ENCODE measurements around the gene CHST15.
A peak's percentile ranks its signal among the peaks of the same experiment; 100 is the strongest.

The CHST15 gene

DNA sequence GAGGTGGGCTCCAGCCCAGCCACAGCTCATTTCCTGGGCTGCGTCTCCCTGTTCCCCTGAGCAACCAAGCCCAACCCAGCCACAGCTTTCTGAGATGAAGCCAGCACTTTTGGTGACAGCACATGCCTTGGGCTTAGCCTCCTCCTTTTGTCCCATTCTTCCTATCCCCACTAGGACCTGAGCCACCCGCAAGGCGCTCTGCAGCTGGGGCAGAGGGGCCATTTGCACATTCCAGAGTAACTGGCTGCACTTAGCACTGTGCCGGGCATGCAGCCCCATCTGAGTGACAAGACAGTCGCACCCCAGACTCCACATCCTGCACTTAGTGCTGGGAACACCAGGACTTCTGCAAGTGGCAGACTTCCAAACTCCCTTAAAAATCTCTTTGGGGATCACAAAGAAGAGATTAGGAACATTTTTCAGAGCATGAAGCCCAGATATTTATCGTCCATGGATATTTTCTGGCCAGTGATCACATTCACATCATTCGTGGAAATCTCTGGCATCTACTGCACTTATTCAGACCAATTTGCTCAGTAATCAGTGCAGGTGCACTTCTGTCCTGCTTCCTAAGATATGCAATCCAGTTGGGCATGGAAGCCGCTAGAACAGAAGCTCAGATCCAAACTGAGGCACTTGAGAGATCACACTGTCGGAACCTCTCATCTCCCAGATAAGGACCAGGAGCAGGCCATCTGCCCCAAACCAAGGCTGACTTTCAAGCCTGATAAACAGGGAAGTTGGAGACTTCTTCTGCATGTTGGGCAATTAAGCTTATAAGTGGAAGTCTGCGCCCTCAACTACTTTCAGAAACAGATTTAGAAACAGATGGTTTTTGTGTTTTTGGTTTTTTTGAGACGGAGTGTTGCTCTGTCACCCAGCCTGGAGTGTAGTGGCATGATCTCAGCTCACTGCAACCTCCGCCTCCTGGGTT, 26.4 kb downstream of the CHST15 start:
- peaks cover 73% of the 10 kb centered on the region for H3K4me1 Mint-ChIP-seq
- no peaks in the 10 kb centered on the region for H3K9me3 Mint-ChIP-seq
- H3K27me3 Mint-ChIP-seq (ENCODE audit: low read depth) = peaks cover 3% of the 10 kb centered on the region
- no peak for TF ChIP-seq CTCF (IDR thresholded peaks at IDR 0.05; ENCODE audit: unreplicated experiment in 3 of 3)
- H3K4me3 Mint-ChIP-seq = peak overlapping the region; percentile 22 to 37 (median 32)
- no peaks in the 10 kb centered on the region for H3K36me3 Mint-ChIP-seq (ENCODE audit: low read depth)
- peak overlapping the region; percentile 32 to 90 (median 81) for H3K27ac Mint-ChIP-seq

GRCh38 chr10:124066126-124066700, 27.2 kb downstream of the CHST15 start:
- TF ChIP-seq CTCF (IDR thresholded peaks at IDR 0.05; ENCODE audit: unreplicated experiment in 3 of 3) = no peak
- peak overlapping the region; percentile 40 to 96 (median 81) for H3K27ac Mint-ChIP-seq
- no peaks in the 10 kb centered on the region for H3K36me3 Mint-ChIP-seq (ENCODE audit: low read depth)
- peak overlapping the region in 2 of 3 experiments; percentile 16 to 46 for H3K4me3 Mint-ChIP-seq
- peaks cover 3% of the 10 kb centered on the region for H3K27me3 Mint-ChIP-seq (ENCODE audit: low read depth)
- no peaks in the 10 kb centered on the region for H3K9me3 Mint-ChIP-seq
- peaks cover 74% of the 10 kb centered on the region for H3K4me1 Mint-ChIP-seq

DNA sequence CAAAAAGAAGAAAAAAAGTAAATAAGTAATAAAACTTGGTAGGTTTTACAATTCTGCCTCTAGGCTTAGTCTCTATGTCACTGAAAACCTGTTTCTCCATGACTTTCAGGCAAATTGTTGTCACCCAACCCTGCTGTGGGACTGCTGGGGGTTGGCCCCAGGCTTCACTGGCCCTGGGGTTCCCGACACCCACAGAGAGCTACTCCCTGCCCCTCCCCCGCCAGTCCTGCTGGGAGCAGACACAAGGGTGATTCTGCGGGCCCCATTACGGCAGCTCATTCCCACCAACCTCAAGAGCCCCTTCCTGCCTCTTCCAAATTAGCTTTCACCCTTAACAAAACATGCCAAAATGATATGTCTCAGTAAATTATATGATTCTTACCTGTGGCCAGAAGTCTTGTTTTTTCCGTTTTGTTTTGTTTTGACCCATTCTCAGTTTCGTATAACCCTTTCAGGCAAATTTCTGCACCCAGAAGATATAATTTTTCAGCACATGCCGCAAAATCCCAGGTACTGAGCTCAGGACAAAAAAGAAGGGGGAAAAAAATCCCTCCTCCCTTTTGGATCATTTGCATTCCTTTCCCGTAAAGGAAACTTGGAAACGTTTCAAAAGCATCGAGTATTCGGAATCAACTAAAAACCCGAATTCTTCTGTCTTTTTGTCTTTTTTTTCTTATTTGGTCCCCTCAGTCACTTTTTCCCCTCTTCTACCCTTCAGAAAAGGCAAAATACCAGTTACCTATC, 27.8 kb downstream of the CHST15 start:
- no peak for TF ChIP-seq CTCF (IDR thresholded peaks at IDR 0.05; ENCODE audit: unreplicated experiment in 3 of 3)
- no peaks in the 10 kb centered on the region for H3K9me3 Mint-ChIP-seq
- H3K27ac Mint-ChIP-seq = peak overlapping the region; percentile 40 to 96 (median 81)
- peak overlapping the region; percentile 0 to 46 (median 41) for H3K4me3 Mint-ChIP-seq
- peaks cover 75% of the 10 kb centered on the region for H3K4me1 Mint-ChIP-seq
- H3K27me3 Mint-ChIP-seq (ENCODE audit: low read depth) = peaks cover 3% of the 10 kb centered on the region
- no peaks in the 10 kb centered on the region for H3K36me3 Mint-ChIP-seq (ENCODE audit: low read depth)

DNA sequence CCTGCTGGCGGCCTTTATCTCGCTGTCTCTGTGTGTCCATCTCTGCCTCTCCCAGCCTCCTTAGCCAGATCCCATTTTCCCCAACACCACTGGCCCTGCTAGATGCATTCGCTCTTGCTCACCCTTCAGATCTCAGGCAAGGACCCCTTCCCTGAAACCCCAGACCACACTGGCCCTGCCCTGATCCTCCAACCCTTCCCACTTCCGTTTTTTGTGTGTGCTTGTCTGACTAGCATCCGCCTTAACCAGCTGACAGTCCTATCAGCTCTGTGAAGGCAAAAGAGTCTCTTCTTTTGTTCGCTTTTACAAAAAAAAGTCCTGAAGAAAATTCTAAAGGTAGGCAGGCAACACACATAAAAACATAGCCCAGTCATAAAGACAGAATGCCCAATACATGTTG, 28.7 kb downstream of the CHST15 start:
- H3K4me3 Mint-ChIP-seq = peak overlapping the region in 1 of 3 experiments; percentile 3
- TF ChIP-seq CTCF (IDR thresholded peaks at IDR 0.05; ENCODE audit: unreplicated experiment in 3 of 3) = no peak
- no peaks in the 10 kb centered on the region for H3K9me3 Mint-ChIP-seq
- peak overlapping the region; percentile 76 to 96 (median 81) for H3K27ac Mint-ChIP-seq
- no peaks in the 10 kb centered on the region for H3K36me3 Mint-ChIP-seq (ENCODE audit: low read depth)
- peaks cover 73% of the 10 kb centered on the region for H3K4me1 Mint-ChIP-seq
- peaks cover 3% of the 10 kb centered on the region for H3K27me3 Mint-ChIP-seq (ENCODE audit: low read depth)

DNA sequence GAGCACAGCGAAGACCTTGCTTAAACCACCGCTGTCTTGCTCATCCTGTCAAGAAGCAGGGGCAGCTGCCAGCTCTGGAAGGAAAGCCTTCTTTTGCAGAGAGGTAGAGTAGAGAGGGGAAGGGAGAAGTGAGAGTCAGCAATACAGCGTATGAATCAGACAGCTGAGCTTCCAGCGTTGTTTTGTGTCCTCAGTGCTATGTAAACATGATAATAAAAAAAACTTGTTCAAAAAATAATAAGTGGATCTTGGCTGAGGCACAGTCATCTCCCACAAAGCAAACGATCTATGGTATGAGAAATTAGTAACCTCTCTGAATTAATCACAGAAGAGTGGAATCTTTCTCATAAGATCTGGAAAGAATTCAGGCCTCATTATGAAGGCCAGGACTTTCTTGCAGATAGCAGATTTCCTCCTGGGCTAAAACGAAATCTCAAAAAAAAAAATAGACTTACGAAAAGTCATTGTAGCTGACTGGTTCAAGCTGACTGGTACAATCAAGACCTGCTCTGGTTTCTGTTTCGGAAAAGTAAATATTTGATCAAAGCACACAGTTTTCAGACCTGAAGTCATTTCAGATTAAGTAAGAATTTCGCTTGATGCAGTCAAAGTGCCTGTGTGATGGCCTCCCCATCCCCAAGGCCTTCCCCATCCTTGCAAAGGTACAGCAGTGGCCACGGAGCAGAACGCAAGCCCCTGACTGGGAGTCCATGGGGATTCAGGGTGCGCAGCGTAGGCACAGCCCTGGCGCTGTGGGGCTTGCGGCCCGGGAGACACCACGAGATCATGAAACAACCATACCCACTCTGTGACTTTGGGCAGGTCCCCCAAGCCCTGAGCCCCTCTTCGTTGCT, 29.4 kb downstream of the CHST15 start:
- Mint-ChIP-seq H3K36me3 (ENCODE audit: low read depth) (no peaks in the 10 kb centered on the region), H3K4me1 (peaks cover 75% of the 10 kb centered on the region), H3K27ac (peak overlapping the region; percentile 76 to 96 (median 81)), H3K4me3 (peak overlapping the region in 2 of 3 experiments; percentile 30 to 42), H3K9me3 (no peaks in the 10 kb centered on the region), H3K27me3 (ENCODE audit: low read depth) (peaks cover 3% of the 10 kb centered on the region)
- TF ChIP-seq CTCF (IDR thresholded peaks at IDR 0.05; ENCODE audit: unreplicated experiment in 3 of 3) = no peak
